HFF-Myc (cell line): ENCODE data around the gene SYT8.

ENCODE experiments used
- DNase-seq: peaks from one replicate; pipeline ENCODE4 v3.0.0-alpha.2; 2011; ENCODE audit warnings: low read depth; ENCODE audit errors: extremely low read depth
- H3K4me3 ChIP-seq: replicated peaks from 2 replicates; pipeline ENCODE4 v1.5.1; 2011; ENCODE audit warnings: low read depth, mild to moderate bottlenecking, control low read depth, low read length
- TF ChIP-seq, protein P1 (sequence below): IDR thresholded peaks from 2 replicates; pipeline ENCODE4 v1.5.1; 2012; ENCODE audit warnings: mild to moderate bottlenecking, low read depth, low read length, control low read depth; ENCODE audit errors: missing control alignments

SYT8 gene

DNA sequence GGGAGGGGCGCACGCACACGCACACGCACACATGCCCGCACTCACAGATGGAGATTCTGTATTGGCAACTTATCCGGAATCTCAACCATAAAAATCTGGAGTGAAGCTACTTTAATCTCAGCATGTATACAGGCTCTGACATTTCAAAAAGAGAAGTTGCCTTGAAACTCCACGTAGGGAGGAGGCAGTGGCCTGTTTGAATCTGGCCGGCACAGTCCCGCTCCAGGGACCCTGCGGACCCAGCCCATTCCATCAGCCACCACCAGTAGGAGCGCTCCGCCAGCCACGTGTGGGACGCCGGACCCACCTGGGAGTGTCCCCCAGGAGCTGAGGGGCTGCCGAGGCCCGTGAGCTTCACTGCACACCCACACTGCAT lies 1.9 kb upstream of the SYT8 start:
- TF ChIP-seq, protein P1, sequence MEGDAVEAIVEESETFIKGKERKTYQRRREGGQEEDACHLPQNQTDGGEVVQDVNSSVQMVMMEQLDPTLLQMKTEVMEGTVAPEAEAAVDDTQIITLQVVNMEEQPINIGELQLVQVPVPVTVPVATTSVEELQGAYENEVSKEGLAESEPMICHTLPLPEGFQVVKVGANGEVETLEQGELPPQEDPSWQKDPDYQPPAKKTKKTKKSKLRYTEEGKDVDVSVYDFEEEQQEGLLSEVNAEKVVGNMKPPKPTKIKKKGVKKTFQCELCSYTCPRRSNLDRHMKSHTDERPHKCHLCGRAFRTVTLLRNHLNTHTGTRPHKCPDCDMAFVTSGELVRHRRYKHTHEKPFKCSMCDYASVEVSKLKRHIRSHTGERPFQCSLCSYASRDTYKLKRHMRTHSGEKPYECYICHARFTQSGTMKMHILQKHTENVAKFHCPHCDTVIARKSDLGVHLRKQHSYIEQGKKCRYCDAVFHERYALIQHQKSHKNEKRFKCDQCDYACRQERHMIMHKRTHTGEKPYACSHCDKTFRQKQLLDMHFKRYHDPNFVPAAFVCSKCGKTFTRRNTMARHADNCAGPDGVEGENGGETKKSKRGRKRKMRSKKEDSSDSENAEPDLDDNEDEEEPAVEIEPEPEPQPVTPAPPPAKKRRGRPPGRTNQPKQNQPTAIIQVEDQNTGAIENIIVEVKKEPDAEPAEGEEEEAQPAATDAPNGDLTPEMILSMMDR: no peak
- no peak for DNase-seq
- no peak overlapping the region for H3K4me3 ChIP-seq

DNA sequence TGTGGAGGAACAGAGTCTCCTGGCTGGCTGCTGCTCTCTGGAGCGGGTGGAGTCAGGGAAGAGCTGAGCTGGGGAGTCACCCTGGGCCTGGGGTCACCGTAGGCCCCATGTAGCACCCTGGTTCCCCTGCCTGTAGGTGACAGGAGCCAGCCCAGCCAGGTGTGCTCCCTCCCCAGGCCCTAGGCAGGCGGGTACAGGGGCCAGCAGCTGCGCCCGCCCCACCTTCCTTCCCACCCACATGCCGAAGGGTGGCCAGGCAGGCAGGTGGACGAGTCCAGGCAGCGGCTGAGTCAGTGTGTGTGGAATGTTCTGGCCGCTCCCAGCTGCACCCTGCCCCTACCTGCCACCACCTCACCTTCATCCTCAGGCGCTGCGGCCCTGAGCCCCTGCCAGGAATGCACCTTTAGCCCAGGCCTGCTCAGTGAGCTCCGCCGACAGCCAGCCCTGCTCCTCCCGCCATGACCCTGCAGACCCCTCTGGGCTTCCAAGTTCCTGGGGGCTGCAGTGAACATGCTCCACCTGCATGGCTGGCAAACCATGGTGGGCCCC lies 654 bp upstream of the SYT8 start:
- H3K4me3 ChIP-seq: no peak overlapping the region
- DNase-seq: no peak
- TF ChIP-seq, protein P1: no peak

DNA sequence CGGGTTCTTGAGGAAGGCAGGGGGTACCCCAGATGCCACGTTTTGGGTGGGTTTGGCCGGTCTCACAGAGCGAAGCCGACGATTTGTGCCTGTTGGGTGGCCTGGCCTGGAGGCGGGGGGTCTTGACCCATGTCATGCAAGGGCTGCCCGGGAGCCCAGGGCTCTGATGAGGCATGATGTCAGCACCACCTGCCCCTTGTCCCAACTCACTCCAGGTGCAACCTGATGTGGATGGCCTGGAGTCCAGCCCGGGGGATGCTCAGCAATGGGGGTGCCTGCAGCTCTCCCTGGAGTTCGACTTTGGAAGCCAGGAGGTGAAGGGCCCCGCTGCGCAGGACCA lies 851 bp downstream of the SYT8 start:
- no peak overlapping the region for H3K4me3 ChIP-seq
- DNase-seq: no peak
- TF ChIP-seq, protein P1: no peak

DNA sequence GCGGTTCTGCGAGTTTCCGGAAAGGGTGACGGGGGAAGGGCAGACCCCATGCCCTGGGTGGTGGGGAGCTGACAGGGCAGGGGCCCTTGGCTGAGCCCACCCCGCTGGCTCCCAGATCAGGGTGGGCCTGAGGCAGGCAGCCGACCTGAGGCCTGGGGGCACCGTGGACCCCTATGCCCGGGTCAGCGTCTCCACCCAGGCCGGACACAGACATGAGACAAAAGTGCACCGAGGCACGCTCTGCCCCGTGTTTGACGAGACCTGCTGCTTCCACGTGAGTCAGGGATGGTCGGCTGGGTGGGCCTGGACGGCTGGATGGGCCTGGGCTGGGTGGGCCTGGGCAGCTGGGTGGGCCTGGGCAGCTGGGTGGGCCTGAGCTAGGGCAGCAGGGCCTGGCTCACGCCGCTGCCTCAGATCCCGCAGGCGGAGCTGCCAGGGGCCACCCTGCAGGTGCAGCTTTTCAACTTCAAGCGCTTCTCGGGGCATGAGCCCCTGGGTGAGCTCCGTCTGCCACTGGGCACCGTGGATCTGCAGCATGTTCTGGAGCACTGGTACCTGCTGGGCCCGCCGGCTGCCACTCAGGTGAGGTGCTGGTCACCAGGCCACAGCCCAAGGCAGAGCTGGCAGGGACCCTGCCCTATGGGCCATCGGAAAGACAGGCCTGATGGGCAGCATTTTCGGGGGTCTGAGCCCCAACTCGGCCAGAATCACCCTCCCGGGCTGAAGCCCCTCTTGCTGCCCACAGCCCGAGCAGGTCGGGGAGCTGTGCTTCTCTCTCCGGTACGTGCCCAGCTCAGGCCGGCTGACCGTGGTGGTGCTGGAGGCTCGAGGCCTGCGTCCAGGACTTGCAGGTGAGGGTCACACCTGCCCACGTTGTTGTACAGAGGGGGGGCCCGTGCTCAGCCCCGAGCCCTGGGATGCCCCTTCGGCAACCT lies 1.5 kb downstream of the SYT8 start:
- DNase-seq: no peak
- H3K4me3 ChIP-seq: no peak overlapping the region
- TF ChIP-seq, protein P1: no peak

DNA sequence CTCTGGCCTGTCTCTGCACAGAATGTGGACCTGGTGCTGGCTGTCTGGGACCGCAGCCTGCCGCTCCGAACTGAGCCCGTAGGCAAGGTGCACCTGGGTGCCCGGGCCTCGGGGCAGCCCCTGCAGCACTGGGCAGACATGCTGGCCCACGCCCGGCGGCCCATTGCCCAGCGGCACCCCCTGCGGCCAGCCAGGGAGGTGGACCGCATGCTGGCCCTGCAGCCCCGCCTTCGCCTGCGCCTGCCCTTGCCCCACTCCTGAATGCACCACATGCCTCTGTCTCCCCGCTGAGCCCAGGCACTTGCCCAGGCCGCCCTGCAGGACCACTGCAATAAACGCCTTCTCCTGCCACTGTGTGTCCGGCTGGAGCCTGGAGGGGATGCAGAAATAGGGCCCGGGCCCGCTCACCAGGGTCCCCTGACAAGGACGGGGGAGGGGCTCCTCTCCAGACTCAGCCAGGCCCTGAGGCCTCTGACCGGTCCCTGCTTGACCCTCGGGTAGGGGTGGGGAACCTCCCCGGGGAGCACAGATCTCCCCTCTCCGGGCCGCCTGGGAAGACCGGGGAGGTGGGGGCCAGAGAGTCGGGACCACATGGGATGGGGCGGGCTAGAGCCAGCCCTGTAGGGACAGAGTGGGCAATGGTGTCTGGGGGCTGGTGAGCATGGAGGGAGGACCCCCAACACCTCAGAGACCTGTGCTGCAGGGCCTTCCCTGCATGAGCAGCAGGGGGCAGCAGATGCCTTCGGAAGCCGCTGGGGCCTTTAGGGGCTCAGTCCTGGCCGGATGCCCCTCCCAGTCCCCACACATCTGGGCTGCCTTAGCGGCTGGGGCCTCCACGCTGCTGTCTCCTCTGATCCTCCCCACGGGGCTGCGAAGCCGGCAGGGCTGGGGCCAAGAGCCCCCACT lies 2.6 kb downstream of the SYT8 start:
- H3K4me3 ChIP-seq: no peak overlapping the region
- TF ChIP-seq, protein P1: peak; percentile 88
- no peak for DNase-seq

DNA sequence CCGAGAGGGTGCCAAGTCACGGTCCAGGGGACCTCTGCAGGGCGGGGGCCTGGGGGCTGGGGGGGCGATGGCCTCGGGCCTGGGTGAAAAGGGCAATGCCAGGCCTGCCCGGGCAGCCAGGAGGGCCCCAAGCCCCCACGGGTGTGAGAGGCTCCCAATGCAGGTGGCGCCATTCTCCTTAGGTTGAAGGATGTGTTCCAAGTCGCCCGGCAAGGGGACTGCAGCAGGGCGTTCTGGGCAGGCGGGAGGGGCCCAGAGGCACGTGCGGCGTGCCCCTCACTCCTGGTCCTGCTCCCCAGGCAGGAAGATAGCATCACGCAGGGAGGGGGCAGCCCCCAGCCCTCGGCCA lies 3.3 kb downstream of the SYT8 start:
- DNase-seq: no peak
- no peak overlapping the region for H3K4me3 ChIP-seq

More for the DNA sequence above, 3.3 kb downstream of the SYT8 start:
- TF ChIP-seq, protein P1: no peak
